Right kidney (tissue), 1 donor: ENCODE measurements around the gene TRAF3IP1.

ENCODE experiments used
- DNase-seq: peaks from one replicate; pipeline ENCODE4 v3.0.0-alpha.2; 2016

TRAF3IP1 gene

DNA sequence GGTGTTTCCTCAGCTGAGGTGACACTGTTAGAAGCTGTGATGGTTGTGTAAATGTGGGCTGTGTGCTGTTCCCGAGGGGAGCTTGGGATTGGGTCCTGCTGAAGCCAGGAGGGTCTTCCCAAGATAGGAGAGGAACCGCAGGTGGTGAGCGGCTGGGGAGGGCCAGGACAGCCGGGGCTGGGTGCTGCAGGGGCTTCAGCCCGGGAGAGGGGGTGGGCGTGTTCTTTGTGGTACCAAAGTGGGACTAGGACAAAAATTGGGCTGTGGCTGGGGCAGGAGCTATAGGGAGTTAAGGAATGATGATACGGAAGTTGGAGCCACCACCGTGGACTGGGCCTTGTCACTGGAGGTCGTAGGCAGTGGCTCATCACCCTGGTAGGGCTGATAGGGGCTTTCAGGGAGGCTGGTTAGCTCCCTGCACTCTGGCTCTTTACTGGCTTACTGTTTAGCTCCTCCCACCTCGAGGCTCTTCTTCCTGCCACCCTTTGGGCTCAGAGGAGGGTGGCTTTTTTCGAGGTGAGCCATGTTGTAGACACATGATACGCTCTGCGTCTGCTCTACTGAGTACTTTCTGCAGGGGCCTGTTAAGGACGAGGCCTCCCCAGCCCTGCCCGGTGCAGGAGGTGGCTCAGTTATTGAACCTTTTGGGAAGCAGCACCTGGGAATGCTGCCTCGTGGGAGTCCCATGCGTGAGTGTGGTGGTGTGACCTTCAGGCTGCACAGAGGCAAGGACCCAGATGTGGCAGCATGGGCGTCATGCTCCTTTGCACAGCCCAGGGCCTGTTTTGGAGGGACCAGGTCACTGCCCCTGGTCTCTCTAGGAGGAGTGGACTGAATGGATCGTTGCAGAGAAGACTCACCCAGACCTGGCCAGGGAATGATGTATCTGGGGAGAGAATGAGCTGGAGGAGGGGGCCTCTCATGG, 128.0 kb downstream of the TRAF3IP1 start:
- no peak for DNase-seq

GRCh38 chr2:238449241-238449640, 128.9 kb downstream of the TRAF3IP1 start:
- no peak for DNase-seq

DNA sequence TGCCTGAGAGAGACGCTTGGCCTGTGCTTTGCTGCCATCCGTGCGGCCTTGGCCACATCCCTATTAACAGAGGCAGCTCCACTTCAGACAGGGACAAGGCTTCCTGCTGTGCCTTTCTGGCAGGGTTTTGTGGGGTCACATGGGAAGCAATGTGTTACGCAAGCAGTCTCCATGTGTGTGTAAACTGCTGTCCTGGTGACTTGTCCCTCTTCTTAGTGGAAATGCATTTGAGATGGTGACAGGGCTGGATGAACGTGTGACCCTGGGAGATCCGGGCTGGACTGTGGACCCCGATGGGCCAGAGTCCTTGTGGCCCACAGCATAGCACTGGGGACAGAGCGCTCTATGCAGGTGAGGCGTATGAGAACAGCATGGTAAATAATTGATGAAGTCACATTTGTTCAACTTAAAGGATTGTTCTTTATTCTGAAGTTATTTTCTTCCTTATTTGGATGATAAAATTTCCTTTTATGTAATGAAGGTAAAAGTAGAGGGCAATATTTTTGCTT, 129.6 kb downstream of the TRAF3IP1 start:
- DNase-seq = no peak

DNA sequence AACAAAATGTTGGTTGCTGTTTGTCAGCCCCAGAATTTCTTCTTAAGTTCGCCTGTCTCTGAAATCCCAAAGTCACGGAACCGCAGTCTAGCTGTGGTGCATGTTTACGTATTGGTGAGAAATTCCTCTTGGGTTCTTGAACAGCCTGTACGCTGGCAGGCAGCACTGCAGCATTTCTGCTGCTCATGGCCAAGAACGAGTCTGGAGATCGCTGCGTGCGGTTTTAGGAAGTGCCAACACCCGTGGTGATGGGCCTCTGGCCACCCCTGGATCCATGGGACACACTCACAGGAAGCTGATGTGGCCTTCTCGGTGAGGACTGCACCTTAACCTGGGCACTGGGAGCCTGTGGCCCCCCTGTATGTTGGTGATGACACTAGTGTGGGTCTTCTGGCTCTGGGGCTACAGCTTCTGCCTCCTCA, 130.1 kb downstream of the TRAF3IP1 start:
- DNase-seq = no peak
